ENCODE measurements around the gene PLEKHJ1. TPM values are rescaled to one million over a fixed set of nuclear protein-coding genes. Genes with fewer than 3 reads are reported as not detected.

Gene PLEKHJ1
- total and polyA plus RNA-seq, 2 of the 13 experiments (the other 11 are each of a cell fraction or from before 2014, with no cell fraction given), result 70.5 to 130 TPM

DNA sequence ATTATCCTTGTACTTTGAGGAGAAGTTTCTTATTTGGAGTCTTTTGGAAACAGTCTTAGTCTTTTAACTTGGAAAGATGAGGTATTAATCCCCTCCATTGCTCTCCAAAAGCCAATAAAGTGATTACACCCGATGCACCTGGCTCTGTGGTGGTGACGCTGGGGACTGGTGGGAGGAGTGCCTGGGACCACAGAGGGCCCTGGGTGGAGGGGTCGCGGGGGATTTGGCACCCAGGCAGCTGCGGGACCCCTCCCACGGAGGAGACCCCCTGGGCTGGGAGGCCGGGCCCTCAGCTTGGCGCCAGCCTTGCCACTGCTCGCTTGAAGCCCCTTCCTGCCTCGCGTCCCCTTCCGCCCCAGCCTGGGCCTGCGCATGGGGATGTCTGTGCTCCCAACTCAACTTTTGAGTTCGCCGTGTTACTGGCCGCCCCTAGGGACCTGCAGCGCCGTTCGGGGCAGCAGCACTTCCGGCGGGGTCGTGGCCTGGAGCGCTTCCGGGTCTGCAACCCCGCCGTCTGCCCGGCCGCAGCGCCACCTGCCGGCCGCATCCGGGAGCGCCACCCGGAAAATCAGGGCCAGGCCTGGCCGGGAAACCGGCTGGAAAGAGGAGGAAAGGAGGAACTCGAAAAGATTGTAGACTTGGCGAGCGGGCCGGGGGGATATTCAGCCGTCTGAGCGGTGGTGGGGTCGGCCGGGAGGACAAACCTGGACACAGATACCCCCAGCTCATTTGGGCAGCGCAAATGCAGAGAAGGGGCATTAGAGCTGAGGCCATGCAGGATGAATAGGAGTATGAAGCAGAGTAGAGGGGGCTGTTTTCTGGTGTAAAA is 37.4 kb upstream of the PLEKHJ1 start (continued):
- TF ChIP-seq, protein P1, sequence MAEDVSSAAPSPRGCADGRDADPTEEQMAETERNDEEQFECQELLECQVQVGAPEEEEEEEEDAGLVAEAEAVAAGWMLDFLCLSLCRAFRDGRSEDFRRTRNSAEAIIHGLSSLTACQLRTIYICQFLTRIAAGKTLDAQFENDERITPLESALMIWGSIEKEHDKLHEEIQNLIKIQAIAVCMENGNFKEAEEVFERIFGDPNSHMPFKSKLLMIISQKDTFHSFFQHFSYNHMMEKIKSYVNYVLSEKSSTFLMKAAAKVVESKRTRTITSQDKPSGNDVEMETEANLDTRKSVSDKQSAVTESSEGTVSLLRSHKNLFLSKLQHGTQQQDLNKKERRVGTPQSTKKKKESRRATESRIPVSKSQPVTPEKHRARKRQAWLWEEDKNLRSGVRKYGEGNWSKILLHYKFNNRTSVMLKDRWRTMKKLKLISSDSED (CRISPR knock-in tag; IDR thresholded peaks at IDR 0.05), result no peak
- TF ChIP-seq KAT7 (CRISPR knock-in tag; IDR thresholded peaks at IDR 0.05; ENCODE audit: borderline replicate concordance) (peak; percentile 79; the same call in 1 of the 2 replicates), YEATS2 (CRISPR knock-in tag; IDR thresholded peaks at IDR 0.05; ENCODE audit: borderline replicate concordance) (peak; percentile 74), ZNF274 (CRISPR knock-in tag; IDR thresholded peaks at IDR 0.05) (peak; percentile 76), ZNF629 (CRISPR knock-in tag; conservative IDR thresholded peaks at IDR 0.05) (no peak), POLR2AphosphoS5 (IDR thresholded peaks at IDR 0.05; ENCODE audit: low read depth, low read length) (peak; percentile 60; the same call in 1 of the 2 replicates), FOXA1 (IDR thresholded peaks at IDR 0.05) (no peak), FOXA1 (CRISPR knock-in tag; IDR thresholded peaks at IDR 0.05) (0 out of 2 replicates have a peak, but pooled peaks have one; percentile 27), PITX1 (CRISPR knock-in tag; IDR thresholded peaks at IDR 0.05) (0 out of 2 replicates have a peak, but pooled peaks have one; percentile 11), ZNF720 (CRISPR knock-in tag; IDR thresholded peaks at IDR 0.05) (no peak), KDM5B (CRISPR knock-in tag; IDR thresholded peaks at IDR 0.05; ENCODE audit: borderline replicate concordance) (peak; percentile 84), AHR (CRISPR knock-in tag; IDR thresholded peaks at IDR 0.05) (peak; percentile 85; the same call in 1 of the 2 replicates), HOXA3 (CRISPR knock-in tag; IDR thresholded peaks at IDR 0.05) (peak; percentile 89)
- TF ChIP-seq, protein P2, sequence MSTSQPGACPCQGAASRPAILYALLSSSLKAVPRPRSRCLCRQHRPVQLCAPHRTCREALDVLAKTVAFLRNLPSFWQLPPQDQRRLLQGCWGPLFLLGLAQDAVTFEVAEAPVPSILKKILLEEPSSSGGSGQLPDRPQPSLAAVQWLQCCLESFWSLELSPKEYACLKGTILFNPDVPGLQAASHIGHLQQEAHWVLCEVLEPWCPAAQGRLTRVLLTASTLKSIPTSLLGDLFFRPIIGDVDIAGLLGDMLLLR (CRISPR knock-in tag; IDR thresholded peaks at IDR 0.05), result peak; percentile 87; the same call in 1 of the 2 replicates
- TF ChIP-seq, protein P3, sequence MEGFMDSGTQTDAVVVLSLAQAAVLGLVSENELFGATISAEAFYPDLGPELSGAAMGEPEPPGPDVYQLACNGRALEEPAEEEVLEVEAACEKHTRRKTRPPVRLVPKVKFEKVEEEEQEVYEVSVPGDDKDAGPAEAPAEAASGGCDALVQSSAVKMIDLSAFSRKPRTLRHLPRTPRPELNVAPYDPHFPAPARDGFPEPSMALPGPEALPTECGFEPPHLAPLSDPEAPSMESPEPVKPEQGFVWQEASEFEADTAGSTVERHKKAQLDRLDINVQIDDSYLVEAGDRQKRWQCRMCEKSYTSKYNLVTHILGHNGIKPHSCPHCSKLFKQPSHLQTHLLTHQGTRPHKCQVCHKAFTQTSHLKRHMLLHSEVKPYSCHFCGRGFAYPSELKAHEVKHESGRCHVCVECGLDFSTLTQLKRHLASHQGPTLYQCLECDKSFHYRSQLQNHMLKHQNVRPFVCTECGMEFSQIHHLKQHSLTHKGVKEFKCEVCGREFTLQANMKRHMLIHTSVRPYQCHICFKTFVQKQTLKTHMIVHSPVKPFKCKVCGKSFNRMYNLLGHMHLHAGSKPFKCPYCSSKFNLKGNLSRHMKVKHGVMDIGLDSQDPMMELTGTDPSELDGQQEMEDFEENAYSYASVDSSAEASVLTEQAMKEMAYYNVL (CRISPR knock-in tag; IDR thresholded peaks at IDR 0.05; ENCODE audit: borderline replicate concordance), result peak; percentile 32; the same call in 1 of the 2 replicates
- TF ChIP-seq, protein P4, sequence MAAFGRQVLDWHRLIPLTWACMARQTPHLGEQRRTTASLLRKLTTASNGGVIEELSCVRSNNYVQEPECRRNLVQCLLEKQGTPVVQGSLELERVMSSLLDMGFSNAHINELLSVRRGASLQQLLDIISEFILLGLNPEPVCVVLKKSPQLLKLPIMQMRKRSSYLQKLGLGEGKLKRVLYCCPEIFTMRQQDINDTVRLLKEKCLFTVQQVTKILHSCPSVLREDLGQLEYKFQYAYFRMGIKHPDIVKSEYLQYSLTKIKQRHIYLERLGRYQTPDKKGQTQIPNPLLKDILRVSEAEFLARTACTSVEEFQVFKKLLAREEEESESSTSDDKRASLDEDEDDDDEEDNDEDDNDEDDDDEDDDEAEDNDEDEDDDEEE (CRISPR knock-in tag; IDR thresholded peaks at IDR 0.05), result peak; percentile 59; the same call in 1 of the 2 replicates
- TF ChIP-seq, protein P5, sequence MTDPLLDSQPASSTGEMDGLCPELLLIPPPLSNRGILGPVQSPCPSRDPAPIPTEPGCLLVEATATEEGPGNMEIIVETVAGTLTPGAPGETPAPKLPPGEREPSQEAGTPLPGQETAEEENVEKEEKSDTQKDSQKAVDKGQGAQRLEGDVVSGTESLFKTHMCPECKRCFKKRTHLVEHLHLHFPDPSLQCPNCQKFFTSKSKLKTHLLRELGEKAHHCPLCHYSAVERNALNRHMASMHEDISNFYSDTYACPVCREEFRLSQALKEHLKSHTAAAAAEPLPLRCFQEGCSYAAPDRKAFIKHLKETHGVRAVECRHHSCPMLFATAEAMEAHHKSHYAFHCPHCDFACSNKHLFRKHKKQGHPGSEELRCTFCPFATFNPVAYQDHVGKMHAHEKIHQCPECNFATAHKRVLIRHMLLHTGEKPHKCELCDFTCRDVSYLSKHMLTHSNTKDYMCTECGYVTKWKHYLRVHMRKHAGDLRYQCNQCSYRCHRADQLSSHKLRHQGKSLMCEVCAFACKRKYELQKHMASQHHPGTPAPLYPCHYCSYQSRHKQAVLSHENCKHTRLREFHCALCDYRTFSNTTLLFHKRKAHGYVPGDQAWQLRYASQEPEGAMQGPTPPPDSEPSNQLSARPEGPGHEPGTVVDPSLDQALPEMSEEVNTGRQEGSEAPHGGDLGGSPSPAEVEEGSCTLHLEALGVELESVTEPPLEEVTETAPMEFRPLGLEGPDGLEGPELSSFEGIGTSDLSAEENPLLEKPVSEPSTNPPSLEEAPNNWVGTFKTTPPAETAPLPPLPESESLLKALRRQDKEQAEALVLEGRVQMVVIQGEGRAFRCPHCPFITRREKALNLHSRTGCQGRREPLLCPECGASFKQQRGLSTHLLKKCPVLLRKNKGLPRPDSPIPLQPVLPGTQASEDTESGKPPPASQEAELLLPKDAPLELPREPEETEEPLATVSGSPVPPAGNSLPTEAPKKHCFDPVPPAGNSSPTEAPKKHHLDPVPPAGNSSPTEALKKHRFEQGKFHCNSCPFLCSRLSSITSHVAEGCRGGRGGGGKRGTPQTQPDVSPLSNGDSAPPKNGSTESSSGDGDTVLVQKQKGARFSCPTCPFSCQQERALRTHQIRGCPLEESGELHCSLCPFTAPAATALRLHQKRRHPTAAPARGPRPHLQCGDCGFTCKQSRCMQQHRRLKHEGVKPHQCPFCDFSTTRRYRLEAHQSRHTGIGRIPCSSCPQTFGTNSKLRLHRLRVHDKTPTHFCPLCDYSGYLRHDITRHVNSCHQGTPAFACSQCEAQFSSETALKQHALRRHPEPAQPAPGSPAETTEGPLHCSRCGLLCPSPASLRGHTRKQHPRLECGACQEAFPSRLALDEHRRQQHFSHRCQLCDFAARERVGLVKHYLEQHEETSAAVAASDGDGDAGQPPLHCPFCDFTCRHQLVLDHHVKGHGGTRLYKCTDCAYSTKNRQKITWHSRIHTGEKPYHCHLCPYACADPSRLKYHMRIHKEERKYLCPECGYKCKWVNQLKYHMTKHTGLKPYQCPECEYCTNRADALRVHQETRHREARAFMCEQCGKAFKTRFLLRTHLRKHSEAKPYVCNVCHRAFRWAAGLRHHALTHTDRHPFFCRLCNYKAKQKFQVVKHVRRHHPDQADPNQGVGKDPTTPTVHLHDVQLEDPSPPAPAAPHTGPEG (CRISPR knock-in tag; IDR thresholded peaks at IDR 0.05), result no peak
